Common myeloid progenitor, CD34-positive (primary cell): ENCODE results near the gene DLAT.
"Not testable (repeated sequence)": the region's sequence is repeated elsewhere in the genome, so short reads cannot be mapped to it uniquely, and the experiment has no call there.

Experiments
- CTCF ChIA-PET: fragments of 350-600 bp; sonication (Branson Sonifier 250); formaldehyde crosslinking; loops from one replicate; lab custom pipeline; 2021; ENCODE audit warnings: antibody characterized with exemption; lab: Charles Lee
- POLR2A ChIA-PET: fragments of 350-600 bp; sonication (Branson Sonifier 250); formaldehyde crosslinking; loops from one replicate; lab custom pipeline; 2021; ENCODE audit warnings: antibody characterized with exemption; lab: Charles Lee
- DNase-seq, 3 donors: peaks; one replicate each; pipeline versions ENCODE4 v3.0.0 to v3.0.0-alpha.2; 2013
- H3K27ac ChIP-seq, 2 experiments: 1 replicate in 1 of 2; 2 replicates in 1 of 2; pipeline ENCODE4 v1.7.0; 2013; ENCODE audit warnings: inconsistent platforms in 2 of 2, low read length in 2 of 2, mild to moderate bottlenecking in 2 of 2, low read depth in 1 of 2, moderate library complexity in 1 of 2; ENCODE audit not compliant: severe bottlenecking in 2 of 2, insufficient read depth in 1 of 2, poor library complexity in 1 of 2
- H3K27me3 ChIP-seq, 5 experiments: replicated peaks in 2 of 5; 1 replicate in 3 of 5; 2 replicates in 2 of 5; pipeline versions ENCODE4 v1.6.1 to v1.7.0; 2013; ENCODE audit warnings: low read length in 4 of 5, mild to moderate bottlenecking in 2 of 5, moderate library complexity in 2 of 5, inconsistent platforms in 1 of 5; ENCODE audit not compliant: insufficient read depth in 5 of 5, control insufficient read depth in 4 of 5
- H3K36me3 ChIP-seq, 4 experiments: 1 replicate in 2 of 4; 2 replicates in 2 of 4; pipeline versions ENCODE4 v1.6.1 to v1.7.0; 2013; ENCODE audit warnings: low read length in 3 of 4, control low read depth in 1 of 4, mild to moderate bottlenecking in 1 of 4; ENCODE audit not compliant: control insufficient read depth in 4 of 4, insufficient read depth in 4 of 4
- H3K4me1 ChIP-seq, 4 experiments: 1 replicate in 3 of 4; 2 replicates in 1 of 4; pipeline versions ENCODE4 v1.6.1 to v1.7.1; 2013; ENCODE audit warnings: low read length in 3 of 4, mild to moderate bottlenecking in 3 of 4, control low read depth in 1 of 4, inconsistent platforms in 1 of 4, moderate library complexity in 1 of 4; ENCODE audit not compliant: control insufficient read depth in 4 of 4, insufficient read depth in 4 of 4; ENCODE audit errors: control extremely low read depth in 1 of 4
- H3K4me3 ChIP-seq, 7 experiments: 1 replicate in 4 of 7; 2 replicates in 3 of 7; pipeline versions ENCODE4 v1.5.1 to v1.7.0; 2013; ENCODE audit warnings: mild to moderate bottlenecking in 7 of 7, low read length in 6 of 7, moderate library complexity in 6 of 7, inconsistent platforms in 2 of 7, low read depth in 2 of 7, control low read depth in 1 of 7; ENCODE audit not compliant: insufficient read depth in 4 of 7, control insufficient read depth in 1 of 7; ENCODE audit errors: extremely low read depth in 1 of 7
- H3K9me3 ChIP-seq, 5 experiments: 1 replicate in 4 of 5; 2 replicates in 1 of 5; pipeline versions ENCODE4 v1.6.1 to v1.7.1; 2013; ENCODE audit warnings: low read length in 4 of 5, mild to moderate bottlenecking in 2 of 5, inconsistent platforms in 1 of 5, low read depth in 1 of 5, moderate library complexity in 1 of 5; ENCODE audit not compliant: control insufficient read depth in 4 of 5, insufficient read depth in 2 of 5; ENCODE audit errors: control extremely low read depth in 1 of 5
- WGBS: methylation state at CpG from one replicate; pipeline ENCODE4 v1.1.5; 2013; ENCODE audit not compliant: insufficient coverage; 5-methylcytosine and 5-hydroxymethylcytosine counted together

DLAT gene

DNA sequence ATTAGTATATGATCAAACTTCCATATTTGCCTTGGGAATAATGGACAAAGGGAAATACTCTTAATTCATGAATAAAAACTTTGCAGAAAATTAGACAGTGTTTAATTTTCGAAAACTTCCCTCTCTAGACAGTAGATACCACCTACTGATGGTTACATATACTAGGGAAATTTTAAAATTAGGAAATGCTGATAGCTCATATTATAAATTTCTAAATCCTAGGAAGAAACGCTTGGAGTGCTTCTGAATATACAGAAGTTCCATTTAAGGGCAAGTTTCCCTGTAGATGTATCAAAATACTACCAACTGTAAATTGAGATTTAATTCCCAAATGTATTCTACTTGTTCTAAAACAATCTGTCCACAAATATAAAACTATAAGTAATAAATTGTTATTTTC, 70.1 kb downstream of the DLAT start:
- WGBS, result no CpG with 5 or more reads among the region's 2 CpGs
- H3K4me1 ChIP-seq, H3K4me3 ChIP-seq, DNase-seq, H3K27me3 ChIP-seq, H3K9me3 ChIP-seq, H3K27ac ChIP-seq, POLR2A ChIA-PET: not testable (repeated sequence)
- CTCF ChIA-PET, result interaction anchor here (1.5 kb wide), 1 partner anchor 18 kb away, joined by 3 read pairs; no protein-coding TSS in a partner anchor
- H3K36me3 ChIP-seq, result peaks cover 11 to 56% (median 33%) of the 10 kb centered on the region in 4 experiments

DNA sequence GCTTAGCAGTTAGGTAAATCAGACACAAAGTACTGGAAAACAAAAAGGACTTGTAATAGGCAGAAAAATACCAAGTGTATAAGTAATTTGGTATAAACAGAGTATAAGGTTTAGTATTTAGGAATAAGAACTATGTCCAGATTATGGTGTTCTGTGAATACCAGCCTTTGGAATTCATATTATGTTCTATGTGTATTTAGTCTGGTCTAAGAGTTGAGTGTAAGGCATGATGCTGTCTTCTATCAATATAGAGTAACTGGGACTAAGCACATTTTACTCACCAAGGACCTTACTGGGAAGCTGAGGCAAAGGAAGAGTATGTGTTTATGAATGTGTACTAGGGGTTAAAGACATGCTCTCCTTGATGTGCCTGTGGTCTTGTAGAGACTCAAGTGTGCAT, 71.0 kb downstream of the DLAT start:
- DNase-seq, result no peak
- Histone ChIP-seq H3K4me1 (no peaks in the 10 kb centered on the region), H3K4me3 (no peak overlapping the region), H3K36me3 (peaks cover 8 to 47% (median 27%) of the 10 kb centered on the region in 4 experiments), H3K27ac (no peak overlapping the region), H3K27me3 (no peaks in the 10 kb centered on the region), H3K9me3 (no peaks in the 10 kb centered on the region)
- POLR2A ChIA-PET, result interaction anchor here (0.6 kb wide), 1 partner anchor 14 kb away, joined by 3 read pairs; no protein-coding TSS in a partner anchor
- CTCF ChIA-PET, result interaction anchor here (1.5 to 2.4 kb wide), 3 partner anchors 11 to 81 kb away, joined by 3 to 7 read pairs (median 3); no protein-coding TSS in a partner anchor

DNA sequence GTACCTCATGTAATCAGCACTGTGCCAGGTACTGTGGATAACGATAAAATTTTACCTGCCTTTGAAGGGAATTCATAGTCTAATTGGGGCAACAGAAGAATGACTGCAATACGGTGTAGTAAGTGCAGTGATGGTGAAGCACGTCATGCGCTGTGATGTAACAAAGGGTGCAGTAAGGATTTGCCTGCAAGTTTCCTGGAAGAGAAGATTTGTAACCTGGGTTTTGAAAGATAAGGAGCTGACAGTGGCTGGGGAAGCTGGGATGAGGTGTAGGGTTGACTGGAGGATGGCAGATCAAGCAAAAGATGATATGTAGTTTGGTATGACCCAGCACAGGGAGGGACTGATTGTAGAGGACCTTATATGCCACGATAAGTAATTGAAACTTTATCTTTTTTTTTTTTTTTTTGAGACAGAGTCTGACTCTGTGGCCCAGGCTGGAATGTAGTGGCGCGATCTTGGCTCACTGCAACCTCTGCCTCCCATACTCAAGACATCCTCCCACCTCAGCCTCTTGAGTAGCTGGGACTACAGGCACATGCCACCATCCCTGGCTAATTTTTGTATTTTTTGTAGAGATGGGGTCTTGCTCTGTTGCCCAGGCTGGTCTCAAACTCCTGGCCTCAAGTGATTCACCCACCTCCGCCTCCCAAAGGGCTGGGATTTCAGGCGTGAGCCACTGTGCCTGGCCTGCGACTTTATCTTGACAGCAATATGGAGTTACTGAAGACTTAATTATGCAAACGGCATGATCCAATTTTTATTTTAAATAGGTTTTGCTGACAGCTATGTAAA, 72.7 kb downstream of the DLAT start:
- WGBS, result 98% methylated on average over 7 of the region's 11 CpGs

DNA sequence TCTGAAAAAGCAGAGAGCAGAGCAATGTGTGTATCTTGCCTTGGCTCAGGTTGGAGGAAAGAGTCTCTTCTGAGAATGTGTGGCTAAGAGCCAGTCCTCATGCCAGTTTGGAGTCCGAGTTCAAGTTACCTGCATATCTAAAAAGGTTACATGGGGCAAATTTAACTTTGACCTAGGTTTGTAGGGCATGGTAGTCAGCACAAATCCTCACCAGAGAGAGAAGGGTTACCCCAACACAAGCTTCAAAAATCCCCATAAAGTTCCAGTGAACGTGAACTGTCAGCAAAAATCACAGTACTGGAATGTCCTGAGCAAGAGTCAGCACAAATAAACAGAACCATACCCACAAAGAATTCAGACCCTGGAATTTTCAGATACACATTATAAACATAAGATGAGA, 75.3 kb downstream of the DLAT start:
- Histone ChIP-seq H3K27me3 (no peaks in the 10 kb centered on the region), H3K9me3 (no peaks in the 10 kb centered on the region), H3K36me3 (peaks cover 2 to 21% (median 9%) of the 10 kb centered on the region in 4 experiments), H3K4me3 (no peak overlapping the region), H3K27ac (no peak overlapping the region), H3K4me1 (no peaks in the 10 kb centered on the region)
- CTCF ChIA-PET, result interaction anchor here (1.8 to 3.0 kb wide), 2 partner anchors 13 to 180 kb away, joined by 5 to 10 read pairs; no protein-coding TSS in a partner anchor
- 100% methylated on average over 1 of the region's 2 CpGs for WGBS
- no peak for DNase-seq
- POLR2A ChIA-PET, result no interaction called here

More for the DNA sequence above, 72.7 kb downstream of the DLAT start:
- CTCF ChIA-PET, result interaction anchor here (0.6 to 2.4 kb wide), 5 partner anchors 9 to 1162 kb away, joined by 3 to 7 read pairs (median 3); partner anchors contain the start of genes SDHD and TIMM8B
- Histone ChIP-seq H3K4me3 (no peak overlapping the region), H3K9me3 (no peaks in the 10 kb centered on the region), H3K27ac (no peak overlapping the region), H3K27me3 (no peaks in the 10 kb centered on the region), H3K36me3 (peaks cover 4 to 33% (median 16%) of the 10 kb centered on the region in 4 experiments), H3K4me1 (no peaks in the 10 kb centered on the region)
- no peak for DNase-seq
- POLR2A ChIA-PET, result no interaction called here

DNA sequence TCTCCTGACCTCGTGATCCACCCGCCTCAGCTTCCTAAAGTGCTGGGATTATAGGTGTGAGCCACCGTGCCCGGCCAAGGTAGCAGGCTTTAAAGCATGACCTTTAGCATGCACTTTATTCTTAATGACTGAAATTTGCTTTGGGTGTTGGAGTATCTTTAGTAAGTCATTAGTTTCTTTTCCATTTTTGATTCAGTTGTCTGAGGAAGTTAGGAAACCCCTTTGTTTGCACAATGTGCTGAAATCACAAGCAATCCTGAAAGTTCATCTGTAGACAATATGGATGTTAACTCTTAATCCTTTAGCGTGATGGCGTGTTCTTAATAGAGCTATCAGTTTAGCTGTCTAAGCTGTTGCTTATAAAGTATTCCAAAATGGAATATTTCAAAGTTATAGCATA, 78.2 kb downstream of the DLAT start:
- DNase-seq, result no peak
- ChIA-PET POLR2A (no interaction called here), CTCF (interaction anchor here (0.6 to 2.1 kb wide), 6 partner anchors 9 to 92 kb away, joined by 3 to 9 read pairs (median 3); no protein-coding TSS in a partner anchor)
- H3K36me3 ChIP-seq, result no peaks in the 10 kb centered on the region
- no peaks in the 10 kb centered on the region for H3K27me3 ChIP-seq
- no peaks in the 10 kb centered on the region for H3K9me3 ChIP-seq
- H3K4me3 ChIP-seq, result no peak overlapping the region
- no peak overlapping the region for H3K27ac ChIP-seq
- H3K4me1 ChIP-seq, result no peaks in the 10 kb centered on the region
- no CpG with 5 or more reads among the region's 6 CpGs for WGBS

DNA sequence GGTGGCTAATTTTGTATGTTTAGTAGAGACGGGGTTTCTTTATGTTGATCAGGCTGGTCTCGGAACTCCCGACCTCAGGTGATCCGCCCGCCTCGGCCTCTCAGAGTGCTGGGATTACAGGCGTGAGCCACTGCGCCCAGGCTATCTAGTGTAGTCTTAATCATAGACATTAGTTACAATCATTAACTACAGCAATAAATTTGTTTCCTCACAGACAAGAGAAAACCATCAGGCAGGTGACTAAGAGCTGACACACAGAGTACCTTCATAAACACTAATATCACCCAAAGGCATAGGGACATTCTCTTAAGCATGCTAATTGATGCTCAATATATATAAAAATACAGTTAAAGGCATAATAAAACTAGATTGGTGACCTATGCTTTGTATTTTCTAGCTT, 80.9 kb downstream of the DLAT start:
- no peak overlapping the region for H3K27ac ChIP-seq
- POLR2A ChIA-PET, result no interaction called here
- no peaks in the 10 kb centered on the region for H3K4me1 ChIP-seq
- WGBS, result 98% methylated on average over 6 of the region's 8 CpGs
- CTCF ChIA-PET, result interaction anchor here (2.2 to 2.3 kb wide), 2 partner anchors 8 to 9 kb away, joined by 6 to 7 read pairs; no protein-coding TSS in a partner anchor
- H3K36me3 ChIP-seq, result no peaks in the 10 kb centered on the region
- no peak overlapping the region for H3K4me3 ChIP-seq
- no peak for DNase-seq
- H3K9me3 ChIP-seq, result no peaks in the 10 kb centered on the region
- no peaks in the 10 kb centered on the region for H3K27me3 ChIP-seq
